K562 (cell line): Measurements from ENCODE around the gene QRICH1. TPM values are rescaled to one million over a fixed set of nuclear protein-coding genes. Genes with fewer than 3 reads are reported as not detected.

Experiments used
- DIDO1 ChIP-seq: fragments of 450-650 bp; IDR thresholded peaks from 2 replicates; pipeline ENCODE4 v1.6.1; 2016; ENCODE audit warnings: low read depth, missing biosample characterization, missing genetic modification characterization
- E2F3 ChIP-seq: fragments of 250-450 bp; sonication (Bioruptor Pico); IDR thresholded peaks from 2 replicates; pipeline ENCODE4 v1.4.0; 2020; ENCODE audit warnings: mild to moderate bottlenecking
- HMGN3 ChIP-seq: IDR thresholded peaks from 2 replicates; pipeline ENCODE4 v1.6.1; 2011; ENCODE audit warnings: borderline replicate concordance, low read depth, mild to moderate bottlenecking, mixed read lengths, low read length; ENCODE audit not compliant: insufficient read length; ENCODE audit errors: extremely low read depth
- HSF4 ChIP-seq: fragments of 250-450 bp; sonication (Bioruptor Pico); IDR thresholded peaks from 2 replicates; pipeline ENCODE4 v2.1.2; 2022; ENCODE audit warnings: mild to moderate bottlenecking, moderate library complexity, borderline replicate concordance
- ILK ChIP-seq: fragments of 450-650 bp; IDR thresholded peaks from 2 replicates; pipeline ENCODE4 v1.6.1; 2016; ENCODE audit warnings: missing genetic modification characterization, low read depth, mild to moderate bottlenecking, missing compliant biosample characterization, moderate library complexity, borderline replicate concordance
- MCM2 ChIP-seq: fragments of 450-650 bp; IDR thresholded peaks from 2 replicates; pipeline ENCODE4 v1.6.1; 2017; ENCODE audit warnings: low read depth, mild to moderate bottlenecking
- PURB ChIP-seq: sonication (generic); formaldehyde crosslinking; IDR thresholded peaks from 2 replicates; pipeline ENCODE4 v1.9.0; 2021; ENCODE audit warnings: low read depth, mild to moderate bottlenecking, missing genetic modification reagents
- RB1 ChIP-seq: fragments of 450-650 bp; IDR thresholded peaks from 2 replicates; pipeline ENCODE4 v1.6.1; 2017; ENCODE audit warnings: low read depth, mild to moderate bottlenecking
- SMAD2 ChIP-seq: fragments of 150-350 bp; IDR thresholded peaks from 2 replicates; pipeline ENCODE4 v1.6.1; 2014; ENCODE audit warnings: low read depth, mild to moderate bottlenecking, low read length
- SMARCB1 ChIP-seq: IDR thresholded peaks from 2 replicates; pipeline ENCODE4 v1.6.1; 2011; ENCODE audit warnings: improper control_type of control experiment, low read depth; ENCODE audit not compliant: insufficient read length
- SP1 ChIP-seq: sonication (generic); formaldehyde crosslinking; IDR thresholded peaks from 2 replicates; pipeline ENCODE4 v1.8.1; 2022; ENCODE audit warnings: mild to moderate bottlenecking, missing genetic modification reagents
- TAF15 ChIP-seq: fragments of 200-400 bp; formaldehyde crosslinking; IDR thresholded peaks from 2 replicates; pipeline ENCODE4 v1.6.1; 2017; ENCODE audit warnings: mild to moderate bottlenecking, low read depth, low read length, moderate library complexity
- TCF7 ChIP-seq: sonication (generic); IDR thresholded peaks from 2 replicates; pipeline ENCODE4 v1.6.1; 2016; ENCODE audit warnings: antibody characterized with exemption, borderline replicate concordance
- ZKSCAN8 ChIP-seq: fragments of 200-800 bp; sonication (Bioruptor generic); IDR thresholded peaks from 2 replicates; pipeline ENCODE4 v1.6.1; 2016; ENCODE audit warnings: missing genetic modification characterization, missing compliant biosample characterization
- ZNF444 ChIP-seq: fragments of 250-450 bp; sonication (Bioruptor Pico); IDR thresholded peaks from 2 replicates; pipeline ENCODE4 v1.4.0; 2020; ENCODE audit warnings: mild to moderate bottlenecking, moderate library complexity
- ZNF696 ChIP-seq: fragments of 250-450 bp; sonication (Bioruptor Pico); conservative IDR thresholded peaks from 2 replicates; pipeline ENCODE4 v1.4.0; 2020; ENCODE audit warnings: mild to moderate bottlenecking, moderate library complexity
- ZZZ3 ChIP-seq: fragments of 450-650 bp; IDR thresholded peaks from 2 replicates; pipeline ENCODE4 v1.6.1; 2016; ENCODE audit warnings: antibody characterized with exemption, mild to moderate bottlenecking, moderate library complexity
- polyA plus RNA-seq, 8 experiments: library from polyadenylated mRNA; depleted of rRNA in 4 of 8; stranded (reverse) in 5 of 8; unstranded in 3 of 8; fragments of >200 nt; fragmentation: Nextera tagmentation in 2 of 8; fragmentation: Illumina TruSeq in 1 of 8; extraction: Ambion mirVana in 2 of 8; extraction: Trizol in 1 of 8; gene quantifications; 2 replicates each; pipeline versions ENCODE4 v1.2.1 to v1.2.3, GENCODE V29; 2011 to 2014; ENCODE audit warnings: inconsistent platforms in 1 of 8, missing spikeins in 1 of 8
- total RNA-seq, 7 experiments: library from RNA; depleted of rRNA in 6 of 7; stranded (reverse); fragments of >200 nt in 6 of 7; fragmentation: Illumina TruSeq in 2 of 7; extraction: Trizol in 2 of 7; gene quantifications; 2 replicates each; pipeline versions ENCODE4 v1.2.1 to v1.2.3, GENCODE V29; 2011 to 2021; ENCODE audit warnings: low replicate concordance in 1 of 7
- TF ChIP-seq, protein P1 (sequence below): fragments of 250-450 bp; sonication (Bioruptor Pico); IDR thresholded peaks from 2 replicates; pipeline ENCODE4 v1.8.0; 2021; ENCODE audit warnings: moderate library complexity, mild to moderate bottlenecking, inconsistent platforms
- TF ChIP-seq, protein P2 (sequence below): fragments of 250-450 bp; sonication (Bioruptor Pico); IDR thresholded peaks from 2 replicates; pipeline ENCODE4 v1.5.0; 2021; ENCODE audit warnings: mild to moderate bottlenecking, borderline replicate concordance
- TF ChIP-seq, protein P3 (sequence below): fragments of 450-650 bp; IDR thresholded peaks from one replicate; pipeline ENCODE4 v1.6.1; 2018; ENCODE audit warnings: mild to moderate bottlenecking, moderate library complexity; ENCODE audit not compliant: partially characterized antibody
- TF ChIP-seq, protein P4 (sequence below), 2 experiments: fragments of 450-650 bp in 1 of 2; sonication (generic) in 1 of 2; formaldehyde crosslinking in 1 of 2; IDR thresholded peaks in 1 of 2; conservative IDR thresholded peaks in 1 of 2; 2 replicates each; pipeline versions ENCODE4 v1.6.1 to v1.8.1; 2016 to 2023; ENCODE audit warnings: mild to moderate bottlenecking in 2 of 2, moderate library complexity in 2 of 2, inconsistent platforms in 1 of 2, missing genetic modification reagents in 1 of 2

QRICH1 gene
- total and polyA plus RNA-seq, 9 of the 15 experiments (the other 6 are each of a cell fraction or from before 2014, with no cell fraction given), result 20.1 to 99.2 (median 56.7) TPM

DNA sequence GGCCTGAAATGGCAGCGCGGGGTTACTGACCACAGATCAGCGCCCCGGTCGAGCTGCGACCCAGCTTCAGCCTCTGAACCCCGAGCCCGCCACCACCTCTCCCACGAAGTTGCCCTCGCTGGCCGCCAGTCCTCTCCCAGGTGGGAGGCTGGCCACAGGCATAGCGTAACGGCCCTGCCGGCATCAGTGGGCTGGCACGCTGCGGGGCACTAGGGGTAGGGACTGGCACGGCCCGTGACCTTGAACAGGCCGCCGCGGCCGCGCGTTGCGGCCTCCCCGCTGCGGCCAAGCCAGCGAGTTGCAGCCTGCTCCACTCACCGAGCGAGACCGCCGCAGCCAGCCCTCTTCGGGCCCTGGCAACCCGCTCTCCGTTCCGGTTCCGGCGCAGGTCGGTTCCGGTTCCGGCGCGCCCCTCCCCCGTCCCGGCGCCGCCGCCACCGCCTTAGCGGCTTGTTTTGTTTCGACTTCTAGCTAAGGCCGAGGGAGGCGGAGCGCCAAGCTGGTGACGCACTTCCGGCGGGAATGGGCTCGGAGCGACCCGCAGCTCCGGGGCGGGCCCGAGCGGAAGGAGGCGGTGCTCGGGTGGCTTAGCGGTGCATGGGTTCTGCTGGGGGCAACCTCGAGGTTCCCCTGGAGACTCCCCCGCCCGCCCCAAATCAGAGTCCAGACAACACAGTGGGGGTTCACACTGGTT lies 26.7 kb upstream of the QRICH1 start, which contains the start of gene USP19 (continued):
- TF ChIP-seq, protein P1, sequence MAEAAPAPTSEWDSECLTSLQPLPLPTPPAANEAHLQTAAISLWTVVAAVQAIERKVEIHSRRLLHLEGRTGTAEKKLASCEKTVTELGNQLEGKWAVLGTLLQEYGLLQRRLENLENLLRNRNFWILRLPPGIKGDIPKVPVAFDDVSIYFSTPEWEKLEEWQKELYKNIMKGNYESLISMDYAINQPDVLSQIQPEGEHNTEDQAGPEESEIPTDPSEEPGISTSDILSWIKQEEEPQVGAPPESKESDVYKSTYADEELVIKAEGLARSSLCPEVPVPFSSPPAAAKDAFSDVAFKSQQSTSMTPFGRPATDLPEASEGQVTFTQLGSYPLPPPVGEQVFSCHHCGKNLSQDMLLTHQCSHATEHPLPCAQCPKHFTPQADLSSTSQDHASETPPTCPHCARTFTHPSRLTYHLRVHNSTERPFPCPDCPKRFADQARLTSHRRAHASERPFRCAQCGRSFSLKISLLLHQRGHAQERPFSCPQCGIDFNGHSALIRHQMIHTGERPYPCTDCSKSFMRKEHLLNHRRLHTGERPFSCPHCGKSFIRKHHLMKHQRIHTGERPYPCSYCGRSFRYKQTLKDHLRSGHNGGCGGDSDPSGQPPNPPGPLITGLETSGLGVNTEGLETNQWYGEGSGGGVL (CRISPR knock-in tag), result no peak
- TF ChIP-seq MCM2 (no peak), SMARCB1 (no peak), RB1 (no peak; the same call in 1 of the 2 replicates), ZNF444 (CRISPR knock-in tag) (no peak), ZKSCAN8 (no peak), SMAD2 (no peak), TAF15 (no peak), ZNF696 (CRISPR knock-in tag) (no peak), HMGN3 (peak; percentile 79), PURB (CRISPR knock-in tag) (no peak), TCF7 (no peak), ILK (tag) (no peak), SP1 (CRISPR knock-in tag) (peak; percentile 83), HSF4 (CRISPR knock-in tag) (no peak), ZZZ3 (no peak), E2F3 (CRISPR knock-in tag) (no peak), DIDO1 (tag) (no peak)
- TF ChIP-seq, protein P2, sequence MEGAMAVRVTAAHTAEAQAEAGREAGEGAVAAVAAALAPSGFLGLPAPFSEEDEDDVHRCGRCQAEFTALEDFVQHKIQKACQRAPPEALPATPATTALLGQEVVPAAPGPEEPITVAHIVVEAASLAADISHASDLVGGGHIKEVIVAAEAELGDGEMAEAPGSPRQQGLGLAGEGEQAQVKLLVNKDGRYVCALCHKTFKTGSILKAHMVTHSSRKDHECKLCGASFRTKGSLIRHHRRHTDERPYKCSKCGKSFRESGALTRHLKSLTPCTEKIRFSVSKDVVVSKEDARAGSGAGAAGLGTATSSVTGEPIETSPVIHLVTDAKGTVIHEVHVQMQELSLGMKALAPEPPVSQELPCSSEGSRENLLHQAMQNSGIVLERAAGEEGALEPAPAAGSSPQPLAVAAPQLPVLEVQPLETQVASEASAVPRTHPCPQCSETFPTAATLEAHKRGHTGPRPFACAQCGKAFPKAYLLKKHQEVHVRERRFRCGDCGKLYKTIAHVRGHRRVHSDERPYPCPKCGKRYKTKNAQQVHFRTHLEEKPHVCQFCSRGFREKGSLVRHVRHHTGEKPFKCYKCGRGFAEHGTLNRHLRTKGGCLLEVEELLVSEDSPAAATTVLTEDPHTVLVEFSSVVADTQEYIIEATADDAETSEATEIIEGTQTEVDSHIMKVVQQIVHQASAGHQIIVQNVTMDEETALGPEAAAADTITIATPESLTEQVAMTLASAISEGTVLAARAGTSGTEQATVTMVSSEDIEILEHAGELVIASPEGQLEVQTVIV (CRISPR knock-in tag), result no peak
- TF ChIP-seq, protein P3, sequence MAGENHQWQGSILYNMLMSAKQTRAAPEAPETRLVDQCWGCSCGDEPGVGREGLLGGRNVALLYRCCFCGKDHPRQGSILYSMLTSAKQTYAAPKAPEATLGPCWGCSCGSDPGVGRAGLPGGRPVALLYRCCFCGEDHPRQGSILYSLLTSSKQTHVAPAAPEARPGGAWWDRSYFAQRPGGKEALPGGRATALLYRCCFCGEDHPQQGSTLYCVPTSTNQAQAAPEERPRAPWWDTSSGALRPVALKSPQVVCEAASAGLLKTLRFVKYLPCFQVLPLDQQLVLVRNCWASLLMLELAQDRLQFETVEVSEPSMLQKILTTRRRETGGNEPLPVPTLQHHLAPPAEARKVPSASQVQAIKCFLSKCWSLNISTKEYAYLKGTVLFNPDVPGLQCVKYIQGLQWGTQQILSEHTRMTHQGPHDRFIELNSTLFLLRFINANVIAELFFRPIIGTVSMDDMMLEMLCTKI, result no peak
- TF ChIP-seq, protein P4, sequence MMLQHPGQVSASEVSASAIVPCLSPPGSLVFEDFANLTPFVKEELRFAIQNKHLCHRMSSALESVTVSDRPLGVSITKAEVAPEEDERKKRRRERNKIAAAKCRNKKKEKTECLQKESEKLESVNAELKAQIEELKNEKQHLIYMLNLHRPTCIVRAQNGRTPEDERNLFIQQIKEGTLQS (IDR thresholded peaks at IDR 0.05), result no peak
- TF ChIP-seq, protein P4 (CRISPR knock-in tag; conservative IDR thresholded peaks at IDR 0.05), result no peak
